Loucy (cell line): ENCODE results near the gene HUNK.

Experiments used
- H2AFZ ChIP-seq: fragments of 200-600 bp; sonication (generic); 2 replicates; pipeline ENCODE4 v1.6.0; 2016; ENCODE audit warnings: antibody characterized with exemption, mild to moderate bottlenecking, low read length, moderate library complexity
- H3F3A ChIP-seq: fragments of 200-600 bp; 2 replicates; pipeline ENCODE4 v1.6.0; 2016; ENCODE audit warnings: antibody characterized with exemption, low read depth, mild to moderate bottlenecking
- H3K27me3 ChIP-seq: fragments of 200-600 bp; sonication (generic); 2 replicates; pipeline ENCODE4 v1.6.1; 2014; ENCODE audit warnings: low read length, mild to moderate bottlenecking; ENCODE audit not compliant: insufficient read depth, poor library complexity, severe bottlenecking
- H3K36me3 ChIP-seq: fragments of 200-600 bp; sonication (generic); 2 replicates; pipeline ENCODE4 v1.6.1; 2016; ENCODE audit warnings: low read length; ENCODE audit not compliant: insufficient read depth
- H3K4me1 ChIP-seq: fragments of 200-600 bp; sonication (generic); 2 replicates; pipeline ENCODE4 v1.5.1; 2014; ENCODE audit warnings: low read length, mild to moderate bottlenecking; ENCODE audit not compliant: insufficient read depth, poor library complexity, severe bottlenecking
- H3K4me2 ChIP-seq: fragments of 200-600 bp; sonication (generic); 2 replicates; pipeline ENCODE4 v1.6.0; 2014; ENCODE audit warnings: antibody characterized with exemption, low read length, low read depth, mild to moderate bottlenecking; ENCODE audit not compliant: poor library complexity, severe bottlenecking
- H3K4me3 ChIP-seq: fragments of 200-600 bp; sonication (generic); 2 replicates; pipeline ENCODE4 v1.5.1; 2014; ENCODE audit warnings: low read length, mild to moderate bottlenecking, mixed read lengths; ENCODE audit not compliant: poor library complexity, severe bottlenecking
- H3K79me2 ChIP-seq: fragments of 200-600 bp; sonication (generic); 2 replicates; pipeline ENCODE4 v1.6.1; 2014; ENCODE audit warnings: low read length; ENCODE audit not compliant: insufficient read depth
- H3K9ac ChIP-seq: fragments of 200-600 bp; sonication (generic); 2 replicates; pipeline ENCODE4 v1.6.0; 2014; ENCODE audit warnings: mild to moderate bottlenecking, low read depth, low read length, moderate library complexity; ENCODE audit not compliant: poor library complexity, severe bottlenecking
- H3K9me2 ChIP-seq: fragments of 200-600 bp; sonication (generic); replicated peaks from 2 replicates; pipeline ENCODE4 v1.6.1; 2016; ENCODE audit warnings: low read depth, low read length, mixed read lengths
- H3K9me3 ChIP-seq: fragments of 200-600 bp; sonication (generic); 2 replicates; pipeline ENCODE4 v1.6.1; 2014; ENCODE audit warnings: mild to moderate bottlenecking, antibody characterized with exemption, low read length, low read depth; ENCODE audit not compliant: insufficient read depth
- H4K20me1 ChIP-seq: fragments of 200-600 bp; sonication (generic); 2 replicates; pipeline ENCODE4 v1.6.0; 2014; ENCODE audit warnings: antibody characterized with exemption, low read length, mild to moderate bottlenecking; ENCODE audit not compliant: insufficient read depth, poor library complexity, severe bottlenecking
- CTCF ChIP-seq: fragments of 200-600 bp; sonication (generic); conservative IDR thresholded peaks from 2 replicates; pipeline ENCODE4 v1.5.1; 2014; ENCODE audit warnings: mild to moderate bottlenecking, antibody characterized with exemption, low read length
- EZH2phosphoT487 ChIP-seq: fragments of 200-600 bp; IDR thresholded peaks from 2 replicates; pipeline ENCODE4 v1.6.1; 2018; ENCODE audit warnings: antibody characterized with exemption, mild to moderate bottlenecking, moderate library complexity, borderline replicate concordance

Gene HUNK

GRCh38 chr21:31875496-31876015 lies 2.7 kb downstream of the HUNK start:
- Histone ChIP-seq H3K4me3 (no peak overlapping the region), H3K9me3 (no peaks in the 10 kb centered on the region), H4K20me1 (no peaks in the 10 kb centered on the region), H2AFZ (no peak overlapping the region), H3K79me2 (no peaks in the 10 kb centered on the region), H3F3A (no peaks in the 10 kb centered on the region), H3K4me2 (no peak overlapping the region), H3K36me3 (no peaks in the 10 kb centered on the region), H3K27me3 (no peaks in the 10 kb centered on the region), H3K9me2 (no peaks in the 10 kb centered on the region), H3K4me1 (no peaks in the 10 kb centered on the region), H3K9ac (no peak overlapping the region)
- TF ChIP-seq CTCF (no peak), EZH2phosphoT487 (no peak)

- Histone ChIP-seq H3K27me3 (no peaks in the 10 kb centered on the region), H3K4me3 (no peak overlapping the region), H3K4me2 (no peak overlapping the region), H3K36me3 (no peaks in the 10 kb centered on the region), H3K4me1 (no peaks in the 10 kb centered on the region), H3F3A (no peaks in the 10 kb centered on the region), H2AFZ (no peak overlapping the region), H3K9me3 (no peaks in the 10 kb centered on the region), H3K79me2 (no peaks in the 10 kb centered on the region), H3K9me2 (no peaks in the 10 kb centered on the region), H3K9ac (no peak overlapping the region), H4K20me1 (no peaks in the 10 kb centered on the region)
- TF ChIP-seq EZH2phosphoT487 (no peak), CTCF (no peak)
These were observed 4.7 kb downstream of the HUNK start for GRCh38 chr21:31877463-31877957.

- Histone ChIP-seq H3K9ac (no peak overlapping the region), H3K79me2 (no peaks in the 10 kb centered on the region), H4K20me1 (no peaks in the 10 kb centered on the region), H3K4me1 (no peaks in the 10 kb centered on the region), H3K27me3 (no peaks in the 10 kb centered on the region), H3K4me2 (no peak overlapping the region), H2AFZ (no peak overlapping the region), H3K9me2 (no peaks in the 10 kb centered on the region), H3K36me3 (no peaks in the 10 kb centered on the region), H3K4me3 (no peak overlapping the region), H3K9me3 (no peaks in the 10 kb centered on the region), H3F3A (no peaks in the 10 kb centered on the region)
- TF ChIP-seq CTCF: no peak
- TF ChIP-seq EZH2phosphoT487: no peak
These were observed 6.0 kb downstream of the HUNK start for GRCh38 chr21:31878831-31879230.
